Right ventricle myocardium superior (tissue), 1 donor: ENCODE data around the gene KAT2B. TPM values are rescaled to one million over a fixed set of nuclear protein-coding genes. Genes with fewer than 3 reads are reported as not detected.
"Not testable (repeated sequence)": the region's sequence is repeated elsewhere in the genome, so short reads cannot be mapped to it uniquely, and the experiment has no call there.

ENCODE experiments used
- ATAC-seq: fragments of 200-7000 bp; cut with Tn5 transposase; one replicate; pipeline ENCODE4 v1.9.1; 2020; ENCODE audit warnings: mild to moderate bottlenecking; ENCODE audit not compliant: poor library complexity
- DNase-seq: peaks from one replicate; pipeline ENCODE4 v3.0.0-alpha.2; 2020
- intact Hi-C: fragments of 100-400 bp; cut with DNase I; formaldehyde crosslinking; loops from one replicate; pipeline ENCODE4 v1.11.2; 2022
- total RNA-seq: library from RNA; stranded (reverse); fragmentation: NEBNext Ultra II Directional; extraction: Animal tissue kit (Norgen Biotek cat#: 25700); gene quantifications from one replicate; pipeline ENCODE4 v1.2.1, GENCODE V29; 2021
- donor health status: DM: no; HTN: yes; CAD: no; lungs with severe emphysema.

KAT2B gene
- total RNA-seq, 1 donor from 2014 or later = 117 TPM

DNA sequence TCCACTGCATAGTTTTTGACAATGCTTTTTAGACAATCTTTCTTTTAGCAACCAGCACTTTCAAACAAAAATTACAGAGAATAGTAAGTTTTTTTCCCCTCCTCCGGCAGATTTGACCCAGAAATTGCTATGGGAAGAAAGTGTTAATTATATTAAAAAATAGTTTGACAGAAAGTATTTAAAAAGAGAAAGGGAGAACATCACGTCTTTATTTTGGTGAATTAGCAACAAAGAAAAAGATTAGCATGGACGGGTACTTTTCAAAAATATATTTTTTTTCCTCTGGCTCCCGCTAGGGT lies 831 bp upstream of the KAT2B start:
- intact Hi-C loops = no loop called here
- no peak for DNase-seq
- no peak for ATAC-seq

DNA sequence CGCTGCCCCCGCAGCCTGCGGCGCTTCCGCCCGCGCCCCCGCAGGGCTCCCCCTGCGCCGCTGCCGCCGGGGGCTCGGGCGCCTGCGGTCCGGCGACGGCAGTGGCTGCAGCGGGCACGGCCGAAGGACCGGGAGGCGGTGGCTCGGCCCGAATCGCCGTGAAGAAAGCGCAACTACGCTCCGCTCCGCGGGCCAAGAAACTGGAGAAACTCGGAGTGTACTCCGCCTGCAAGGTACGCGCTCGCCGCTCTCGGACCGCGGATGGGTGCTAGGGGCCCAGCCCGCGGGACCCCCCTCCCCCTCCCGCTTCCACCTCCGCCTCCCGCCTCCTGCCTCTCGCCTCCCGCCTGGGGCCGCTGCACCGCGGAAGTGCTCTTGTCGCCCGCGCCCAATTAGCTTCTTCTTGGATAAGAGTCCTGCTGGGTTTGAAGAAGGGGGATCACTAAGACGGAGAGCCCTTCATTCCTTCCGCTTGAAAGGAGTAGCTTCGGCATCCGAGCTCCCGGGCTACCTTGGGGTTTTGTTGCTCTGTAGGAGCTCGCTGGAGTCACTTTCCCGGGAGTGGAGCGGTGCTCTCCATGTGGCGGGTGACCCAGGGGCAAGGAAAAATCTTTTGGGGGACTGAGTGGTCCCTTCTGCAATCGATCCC lies 426 bp downstream of the KAT2B start:
- DNase-seq (peak; percentile 90), ATAC-seq (peak; percentile 66)
- intact Hi-C loops = loop anchor here (5.0 to 10.0 kb wide), 2 partner anchors 93 to 144 kb away; partner anchors contain the start of genes RAB5A and SGO1

DNA sequence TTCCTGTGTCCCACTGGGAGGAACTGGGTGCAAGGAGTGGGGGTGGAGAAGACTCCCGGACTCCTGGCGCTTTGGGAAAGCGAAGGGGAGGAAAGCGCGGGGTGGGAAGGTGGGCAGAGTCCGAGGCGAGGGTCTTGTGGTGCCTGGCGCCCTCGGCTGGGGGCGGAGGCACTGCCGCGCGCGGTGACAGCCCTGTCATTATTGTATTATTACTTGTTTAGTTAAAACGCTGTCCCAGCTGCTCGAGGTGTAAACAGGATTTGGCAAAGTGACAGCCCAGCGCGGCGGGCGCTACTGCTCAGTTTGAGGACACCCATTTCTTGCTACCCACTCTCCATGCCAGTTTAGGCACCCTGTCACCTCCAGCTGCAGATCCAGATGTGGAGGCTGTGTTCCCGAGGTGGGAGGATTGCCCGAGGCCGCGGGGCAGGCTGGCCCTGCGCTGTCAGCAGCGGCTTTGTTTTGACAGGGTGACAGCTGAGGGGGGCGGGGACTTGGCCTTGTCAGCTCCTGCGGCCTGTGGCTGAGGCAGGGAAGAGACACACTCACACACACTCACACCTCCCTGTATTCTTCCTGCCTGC lies 1.0 kb downstream of the KAT2B start:
- peak; percentile 95 for DNase-seq
- ATAC-seq = peak; percentile 85
- intact Hi-C loops = loop anchor here (5.0 to 10.0 kb wide), 2 partner anchors 94 to 144 kb away; partner anchors contain the start of genes RAB5A and SGO1

DNA sequence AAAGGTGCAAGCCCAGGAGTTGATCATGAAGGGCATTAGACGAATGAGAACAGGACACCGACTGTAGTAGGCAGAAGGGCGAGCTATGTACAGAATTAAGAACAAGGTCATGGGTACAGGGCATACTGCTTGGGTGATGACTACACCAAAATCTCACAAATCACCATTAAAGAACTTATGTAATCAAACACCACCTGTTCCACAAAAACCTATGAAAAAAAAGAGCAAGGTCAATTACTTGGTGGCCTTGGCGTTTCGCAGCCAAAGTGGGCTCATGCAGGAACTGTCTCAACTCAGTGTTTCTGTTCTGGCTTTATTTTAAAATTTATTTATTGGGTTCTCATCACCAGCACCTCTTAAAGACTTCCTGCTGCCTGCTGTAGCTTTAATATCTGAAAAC lies 2.1 kb downstream of the KAT2B start:
- DNase-seq = no peak
- intact Hi-C loops = loop anchor here (5.0 to 10.0 kb wide), 2 partner anchors 95 to 142 kb away; partner anchors contain the start of genes RAB5A and SGO1
- no peak for ATAC-seq

DNA sequence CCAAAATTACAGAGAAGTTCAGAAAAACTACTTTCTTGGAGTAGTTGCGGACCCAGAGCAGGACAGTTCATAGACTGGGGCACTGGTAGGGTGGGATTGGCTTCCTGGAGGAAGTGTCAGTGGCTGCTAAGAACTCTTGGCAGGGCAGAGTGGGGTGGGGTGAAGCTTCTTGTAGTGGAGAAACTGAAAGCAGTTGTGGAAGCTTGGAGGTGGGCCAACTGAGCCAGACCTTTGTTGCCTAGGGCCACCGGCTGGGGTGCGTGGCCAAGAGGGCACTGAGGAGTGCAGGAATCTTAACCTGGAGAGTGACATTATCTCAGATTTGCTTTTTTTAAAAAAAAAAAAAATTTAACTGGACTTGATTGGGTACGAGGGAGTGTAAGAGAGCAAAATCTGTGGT lies 3.1 kb downstream of the KAT2B start:
- ATAC-seq (peak; percentile 31), DNase-seq (peak; percentile 92)
- intact Hi-C loops = loop anchor here (5.0 to 10.0 kb wide), 2 partner anchors 96 to 141 kb away; partner anchors contain the start of genes RAB5A and SGO1

DNA sequence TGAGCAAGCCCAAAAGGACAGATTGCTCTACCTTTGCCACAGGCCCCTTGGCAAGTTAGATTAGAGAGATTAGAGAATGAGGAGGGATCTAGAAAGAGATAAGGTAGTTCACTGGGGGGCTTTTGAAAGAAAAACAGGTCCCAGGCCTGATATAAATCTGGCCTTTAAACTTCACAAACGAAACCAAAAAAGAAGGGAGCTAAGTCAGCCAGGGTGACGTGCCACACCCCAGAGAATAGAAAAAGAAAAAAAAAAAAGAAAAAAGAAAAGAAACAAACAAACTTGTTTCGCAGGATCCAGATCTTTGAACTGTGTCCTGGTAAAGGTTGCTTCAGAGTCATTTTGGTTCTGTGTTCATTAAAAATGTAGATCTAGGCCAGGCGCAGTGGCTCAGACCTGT lies 3.6 kb downstream of the KAT2B start:
- DNase-seq (no peak), ATAC-seq (no peak)
- intact Hi-C loops = loop anchor here (5.0 to 10.0 kb wide), 2 partner anchors 97 to 141 kb away; partner anchors contain the start of genes RAB5A and SGO1

DNA sequence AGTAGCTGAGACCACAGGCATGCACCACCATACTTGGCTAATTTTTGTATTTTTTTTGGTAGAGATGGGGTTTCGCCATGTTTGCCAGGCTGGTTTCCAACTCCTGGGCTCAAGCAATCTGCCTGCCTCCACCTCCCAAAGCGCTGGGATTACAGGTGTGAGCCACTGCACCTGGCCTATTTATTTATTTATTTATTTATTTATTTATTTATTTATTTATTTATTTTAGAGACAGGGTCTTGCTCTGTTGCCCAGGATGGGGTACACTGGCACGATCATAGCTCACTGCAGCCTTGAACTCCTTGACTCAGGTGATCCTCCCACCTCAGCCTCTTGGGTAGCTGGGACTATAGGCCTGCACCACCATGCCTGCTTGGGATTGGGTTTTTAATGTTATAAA lies 4.9 kb downstream of the KAT2B start:
- intact Hi-C loops = loop anchor here (10.0 kb wide), 1 partner anchor 140 kb away; the partner anchor contains the start of gene SGO1

DNA sequence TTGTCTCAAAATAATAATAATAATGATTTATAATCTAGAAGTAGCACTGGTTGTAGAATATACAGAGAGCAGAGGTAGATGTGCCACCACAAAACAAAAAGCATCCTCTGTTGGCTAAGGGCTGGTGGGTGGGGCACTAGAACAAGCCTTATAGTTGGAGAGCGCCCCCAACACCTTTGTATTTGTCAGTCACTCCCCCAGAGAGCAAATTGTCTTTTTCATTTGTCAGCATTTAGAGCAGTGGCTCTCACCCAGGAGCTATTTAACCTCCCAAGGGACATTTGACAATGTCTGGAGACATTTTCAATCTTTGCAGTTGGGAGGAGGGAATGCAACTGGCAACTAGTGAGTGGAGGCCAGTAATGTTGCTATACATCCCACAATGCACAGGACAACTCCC lies 6.3 kb downstream of the KAT2B start:
- ATAC-seq = no peak

More for the DNA sequence above, 4.9 kb downstream of the KAT2B start:
- DNase-seq, ATAC-seq: not testable (repeated sequence)

DNA sequence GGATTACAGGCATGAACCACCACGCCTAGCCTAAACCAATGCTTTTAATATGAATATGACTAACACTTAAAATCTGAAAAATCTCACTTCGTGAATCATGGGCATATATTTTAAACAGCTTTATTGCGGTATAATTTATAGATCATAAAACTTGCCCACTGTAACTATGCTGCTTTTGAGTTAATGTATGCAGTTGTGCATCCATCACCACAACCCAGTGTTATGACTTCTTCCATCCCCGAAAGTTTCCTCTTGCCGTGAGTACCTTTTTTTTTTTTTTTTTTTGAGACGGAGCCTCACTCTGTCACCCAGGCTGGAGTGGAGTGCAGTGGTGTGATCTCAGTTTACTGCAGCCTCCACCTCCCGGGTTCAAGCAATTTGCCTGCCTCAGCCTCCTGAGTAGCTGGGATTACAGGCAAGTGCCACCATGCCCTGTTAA lies 7.1 kb downstream of the KAT2B start:
- intact Hi-C loops = loop anchor here (10.0 kb wide), 1 partner anchor 137 kb away; the partner anchor contains the start of gene SGO1
- no peak for ATAC-seq
- no peak for DNase-seq

More for the DNA sequence above, 6.3 kb downstream of the KAT2B start:
- no peak for DNase-seq
- intact Hi-C loops = loop anchor here (10.0 kb wide), 1 partner anchor 138 kb away; the partner anchor contains the start of gene SGO1

DNA sequence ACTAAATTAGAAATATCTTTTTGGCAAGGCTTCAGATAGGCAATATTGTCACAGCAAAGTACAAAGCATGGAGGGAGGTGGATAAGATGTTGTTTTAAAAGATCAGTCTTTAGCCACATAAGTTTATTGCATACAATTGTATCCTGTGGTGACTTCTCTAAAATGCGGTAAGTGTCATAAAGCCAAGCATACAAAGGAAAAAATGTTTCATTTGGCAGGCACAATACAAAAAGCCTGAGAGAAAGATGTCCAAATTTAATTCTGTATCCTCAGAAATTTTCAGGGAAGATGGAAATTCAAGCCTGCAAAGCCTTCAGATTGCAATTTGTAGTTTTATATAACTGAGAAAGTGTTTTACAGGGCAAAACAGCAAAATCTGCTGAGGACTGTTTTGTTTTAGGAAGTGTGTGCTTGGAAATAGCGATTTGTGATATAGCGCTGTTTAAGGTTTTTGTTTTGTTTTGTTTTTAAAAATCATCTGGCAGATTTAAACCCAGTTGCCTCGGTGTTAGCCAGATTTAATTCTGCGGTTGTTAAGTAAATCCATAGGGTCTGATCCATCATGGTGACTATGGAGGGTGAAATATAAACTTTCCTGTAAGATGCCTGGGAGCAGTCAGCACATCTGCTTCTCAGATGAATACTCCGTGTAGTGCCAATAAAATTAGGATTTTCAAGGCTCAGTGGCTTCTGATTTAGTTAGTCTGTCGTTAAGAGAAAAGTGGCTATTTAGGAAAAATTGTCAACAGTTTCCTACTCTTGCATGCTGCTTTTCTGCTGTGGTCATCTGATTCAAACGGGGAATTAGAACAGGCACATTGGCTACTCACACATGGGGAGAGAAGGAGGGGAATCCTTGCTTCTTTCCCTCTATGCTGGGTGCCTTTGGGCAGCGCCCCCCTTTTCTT lies 8.0 kb downstream of the KAT2B start:
- intact Hi-C loops = loop anchor here (10.0 kb wide), 1 partner anchor 137 kb away; the partner anchor contains the start of gene SGO1
- ATAC-seq = no peak

DNA sequence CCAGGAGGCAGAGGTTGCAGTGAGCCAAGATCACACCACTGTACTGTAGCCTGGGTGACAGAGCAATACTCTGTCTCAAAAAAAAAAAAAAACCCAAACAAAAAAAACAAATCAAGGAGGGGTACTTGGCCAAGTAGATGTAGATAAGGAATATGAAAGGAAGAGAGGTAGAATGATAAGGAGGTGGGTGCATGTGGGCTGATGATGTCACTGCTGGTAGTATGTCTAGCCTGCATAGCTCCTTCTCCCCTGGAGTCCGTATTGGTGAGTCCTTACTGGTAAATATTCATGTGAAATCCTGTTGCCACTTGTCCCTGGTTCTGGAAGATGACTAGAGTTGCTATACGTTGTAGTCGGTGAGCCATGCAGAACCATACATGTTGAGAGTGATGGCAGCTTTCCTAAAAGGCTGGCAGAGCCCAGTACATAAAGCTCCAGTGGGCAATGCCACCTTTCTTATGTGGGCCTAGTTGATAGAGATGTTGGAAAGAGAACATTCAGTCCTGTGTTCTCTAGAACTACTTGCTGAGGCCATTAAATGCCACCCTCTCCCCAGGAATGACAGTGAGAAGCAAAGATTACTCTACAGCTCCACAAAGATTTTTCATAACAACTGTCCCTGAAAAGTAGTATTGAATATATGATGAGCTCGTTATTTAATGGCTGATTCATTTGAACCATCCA lies 11.0 kb downstream of the KAT2B start:
- ATAC-seq = peak; percentile 48

More for the DNA sequence above, 8.0 kb downstream of the KAT2B start:
- no peak for DNase-seq

DNA sequence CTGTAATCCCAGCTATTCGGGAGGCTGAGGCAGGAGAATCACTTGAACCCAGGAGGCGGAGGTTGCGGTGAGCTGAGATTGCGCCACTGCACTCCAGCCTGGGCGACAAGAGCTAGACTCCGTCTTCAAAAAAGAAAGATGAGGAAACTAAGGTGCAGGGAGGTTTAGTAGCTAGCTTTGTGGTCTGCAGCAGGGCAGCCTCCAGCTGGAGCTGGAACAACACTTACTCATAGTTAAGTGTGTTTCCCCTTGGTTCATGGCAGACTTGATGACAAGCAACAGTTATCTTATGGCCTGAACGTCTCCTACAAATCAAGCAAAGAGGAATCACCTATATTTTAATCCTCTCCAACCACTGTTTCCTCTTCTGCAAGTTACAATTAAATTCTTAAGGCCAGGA lies 12.6 kb downstream of the KAT2B start:
- no peak for DNase-seq
- intact Hi-C loops = no loop called here
- no peak for ATAC-seq

More for the DNA sequence above, 11.0 kb downstream of the KAT2B start:
- intact Hi-C loops = no loop called here
- DNase-seq = no peak

DNA sequence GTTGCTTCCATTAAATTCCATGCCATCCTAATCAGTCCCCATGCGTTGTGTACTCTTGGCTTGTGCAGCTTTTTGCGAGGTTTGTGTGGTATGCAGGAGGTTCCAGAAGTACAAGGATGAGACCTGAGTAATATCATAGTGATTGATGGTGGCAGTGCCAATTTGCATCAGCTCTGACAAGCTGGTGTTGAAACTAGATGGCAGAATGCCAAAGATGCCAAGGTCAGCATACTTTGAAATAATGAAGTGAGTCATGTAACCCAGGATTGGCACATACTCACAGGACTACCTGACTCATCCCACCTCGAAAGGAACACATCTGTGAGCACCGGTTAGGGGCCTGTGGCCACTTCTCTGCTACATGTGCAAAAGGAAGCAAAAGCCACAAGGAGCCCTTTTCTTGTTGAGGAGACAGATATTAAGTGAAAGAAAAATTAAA lies 14.3 kb downstream of the KAT2B start:
- intact Hi-C loops = no loop called here
- ATAC-seq (peak; percentile 67), DNase-seq (no peak)

DNA sequence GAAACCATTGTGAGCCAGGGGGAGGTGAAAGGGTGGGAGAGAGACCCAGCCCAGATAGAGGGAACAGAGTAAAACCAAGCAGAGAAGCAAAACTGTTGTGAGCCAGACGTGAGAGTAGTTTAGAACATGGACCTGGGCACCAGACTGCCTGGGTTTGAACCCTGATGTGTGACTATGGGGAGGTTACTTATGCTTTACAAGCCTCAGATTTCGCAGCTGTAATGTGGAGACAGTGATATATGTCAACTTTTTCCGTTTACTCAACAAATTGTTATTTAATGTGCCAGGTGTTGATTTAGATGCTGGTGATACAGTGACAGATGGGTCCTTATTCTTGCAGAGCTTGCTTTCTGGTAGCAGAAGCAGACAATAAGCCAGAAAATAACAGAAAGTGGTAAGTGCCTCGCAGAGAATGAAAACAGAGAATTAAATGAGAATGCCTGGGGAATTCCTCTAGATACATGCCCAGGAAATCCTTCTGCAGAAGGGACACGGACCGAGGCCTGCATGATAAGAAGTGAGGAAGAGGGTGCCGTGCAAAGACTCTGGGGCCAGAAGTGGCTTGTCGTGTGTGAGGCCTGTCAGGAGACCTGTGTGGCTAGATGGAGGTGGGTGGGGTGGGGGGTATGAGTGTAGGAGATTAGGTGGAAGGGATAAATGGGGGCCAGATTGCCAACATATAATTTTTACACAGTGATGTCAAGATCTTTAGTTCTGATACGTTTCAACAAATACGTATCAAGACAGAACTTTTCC lies 15.0 kb downstream of the KAT2B start:
- no peak for DNase-seq
- ATAC-seq = no peak
- intact Hi-C loops = no loop called here

DNA sequence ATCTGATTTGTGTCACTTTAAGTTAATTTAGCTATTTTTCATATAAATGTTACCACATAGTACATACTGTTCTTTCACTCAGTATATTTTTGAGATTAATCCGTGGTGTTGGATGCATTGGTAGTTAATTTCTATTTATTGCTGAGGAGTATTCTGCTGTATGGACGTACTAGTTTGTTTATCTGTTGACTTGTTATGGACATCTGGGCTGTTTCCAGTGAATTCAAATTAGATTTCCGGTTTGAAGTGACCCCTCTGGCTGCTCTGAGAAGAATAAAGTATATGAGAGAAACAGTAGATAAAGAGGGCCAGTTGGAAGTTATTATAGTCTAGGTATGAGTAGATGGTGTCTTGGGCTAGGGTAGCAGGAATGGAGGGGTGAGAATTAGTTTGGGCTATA lies 15.6 kb downstream of the KAT2B start:
- intact Hi-C loops = no loop called here
- ATAC-seq = no peak

DNA sequence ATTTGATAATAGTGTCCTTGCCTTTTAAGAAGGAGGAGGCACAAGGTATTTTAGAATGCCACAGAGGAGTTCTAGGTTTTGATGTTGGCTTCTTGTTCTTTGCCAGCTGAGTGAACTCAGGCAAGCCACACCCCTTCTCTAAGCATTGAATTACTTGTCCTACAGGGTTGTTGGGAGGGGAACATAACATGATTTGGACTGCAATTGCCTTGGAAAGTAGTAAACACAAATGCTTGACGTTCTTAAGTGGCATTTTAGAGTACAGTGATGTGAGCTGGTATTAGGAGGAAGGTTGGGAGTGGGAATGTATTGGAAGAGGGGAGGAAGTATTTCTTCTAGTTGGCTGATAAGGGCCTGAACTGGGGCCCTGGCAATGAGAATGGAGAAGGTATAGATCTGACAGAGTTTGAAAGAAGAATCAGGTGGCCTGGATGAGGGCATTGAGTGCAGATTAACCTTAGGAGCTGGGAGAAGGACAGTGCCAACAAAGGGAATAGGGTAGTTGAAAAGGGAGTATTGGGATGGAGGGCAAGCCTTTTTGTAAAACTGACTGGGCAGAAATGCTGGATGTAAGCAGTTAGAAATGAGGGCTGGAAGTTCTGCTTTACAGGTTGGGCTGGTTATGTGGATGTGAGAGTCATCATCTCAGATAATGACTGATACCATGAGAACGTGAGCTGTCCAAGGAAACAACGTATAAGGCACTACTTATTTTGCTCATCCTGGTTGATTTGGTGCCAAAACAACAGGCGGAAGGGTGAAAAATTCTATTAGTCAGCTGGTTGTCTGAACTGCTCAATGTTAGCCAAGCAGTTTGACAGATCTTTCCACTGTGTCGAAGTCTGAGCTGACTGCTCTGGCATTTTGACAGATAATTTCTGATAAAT lies 16.7 kb downstream of the KAT2B start:
- intact Hi-C loops = no loop called here
- DNase-seq (no peak), ATAC-seq (peak; percentile 49)

More for the DNA sequence above, 15.6 kb downstream of the KAT2B start:
- no peak for DNase-seq
